MM.1S (cell line): Measurements from ENCODE around the gene PDE4A.

ENCODE experiments used
- DNase-seq: peaks from one replicate; pipeline ENCODE4 v3.0.0-alpha.2; 2015
- H2AFZ ChIP-seq: fragments of 300-600 bp; sonication (generic); 2 replicates; pipeline ENCODE4 v1.6.0; 2016; ENCODE audit warnings: antibody characterized with exemption, low read length
- H3F3A ChIP-seq: fragments of 300-600 bp; sonication (generic); 2 replicates; pipeline ENCODE4 v1.6.1; 2016; ENCODE audit warnings: mild to moderate bottlenecking, antibody characterized with exemption, low read length, moderate library complexity, mixed read lengths; ENCODE audit not compliant: insufficient read depth
- H3K27ac ChIP-seq: fragments of 300-600 bp; sonication (generic); 2 replicates; pipeline ENCODE4 v1.5.1; 2016; ENCODE audit warnings: mild to moderate bottlenecking, low read length
- H3K27me3 ChIP-seq: fragments of 300-600 bp; sonication (generic); replicated peaks from 2 replicates; pipeline ENCODE4 v1.6.0; 2016; ENCODE audit warnings: low read length; ENCODE audit not compliant: insufficient read depth
- H3K36me3 ChIP-seq: fragments of 300-600 bp; sonication (generic); replicated peaks from 2 replicates; pipeline ENCODE4 v1.6.1; 2016; ENCODE audit warnings: mild to moderate bottlenecking, low read length, mixed read lengths; ENCODE audit not compliant: insufficient read depth
- H3K4me1 ChIP-seq: fragments of 300-600 bp; sonication (generic); 2 replicates; pipeline ENCODE4 v1.6.1; 2016; ENCODE audit warnings: low read length, mixed read lengths
- H3K4me2 ChIP-seq: fragments of 300-600 bp; sonication (generic); 2 replicates; pipeline ENCODE4 v1.6.0; 2016; ENCODE audit warnings: low read depth, low read length
- H3K4me3 ChIP-seq: fragments of 300-600 bp; sonication (generic); 2 replicates; pipeline ENCODE4 v1.5.1; 2016; ENCODE audit warnings: low read length, mixed read lengths
- H3K79me2 ChIP-seq: fragments of 300-600 bp; sonication (generic); 2 replicates; pipeline ENCODE4 v1.6.1; 2016; ENCODE audit warnings: mixed run types, low read length, mixed read lengths
- H3K9ac ChIP-seq: fragments of 300-600 bp; sonication (generic); 2 replicates; pipeline ENCODE4 v1.6.1; 2016; ENCODE audit warnings: low read length, mixed read lengths
- H3K9me2 ChIP-seq: fragments of 300-600 bp; sonication (generic); replicated peaks from 2 replicates; pipeline ENCODE4 v1.6.1; 2016; ENCODE audit warnings: mild to moderate bottlenecking, low read length, mixed read lengths; ENCODE audit not compliant: insufficient read depth
- H3K9me3 ChIP-seq: fragments of 300-600 bp; sonication (generic); replicated peaks from 2 replicates; pipeline ENCODE4 v1.6.1; 2016; ENCODE audit warnings: mild to moderate bottlenecking, low read length, mixed read lengths; ENCODE audit not compliant: insufficient read depth
- H4K20me1 ChIP-seq: fragments of 300-600 bp; sonication (generic); 2 replicates; pipeline ENCODE4 v1.6.1; 2016; ENCODE audit warnings: mild to moderate bottlenecking, low read length, moderate library complexity, mixed read lengths; ENCODE audit not compliant: insufficient read depth
- EZH2 ChIP-seq: fragments of 300-600 bp; sonication (generic); optimal IDR thresholded peaks from 2 replicates; pipeline ENCODE3; 2017; ENCODE audit warnings: low read depth, mild to moderate bottlenecking, antibody characterized with exemption, low read length, mixed read lengths
- EZH2phosphoT487 ChIP-seq: fragments of 300-600 bp; sonication (generic); IDR thresholded peaks from 2 replicates; pipeline ENCODE4 v1.6.1; 2018; ENCODE audit warnings: antibody characterized with exemption, low read length
- TF ChIP-seq, protein P1 (sequence below): fragments of 300-600 bp; sonication (generic); IDR thresholded peaks from 2 replicates; pipeline ENCODE4 v1.5.1; 2016; ENCODE audit warnings: antibody characterized with exemption, low read length, mixed read lengths

The PDE4A gene

DNA sequence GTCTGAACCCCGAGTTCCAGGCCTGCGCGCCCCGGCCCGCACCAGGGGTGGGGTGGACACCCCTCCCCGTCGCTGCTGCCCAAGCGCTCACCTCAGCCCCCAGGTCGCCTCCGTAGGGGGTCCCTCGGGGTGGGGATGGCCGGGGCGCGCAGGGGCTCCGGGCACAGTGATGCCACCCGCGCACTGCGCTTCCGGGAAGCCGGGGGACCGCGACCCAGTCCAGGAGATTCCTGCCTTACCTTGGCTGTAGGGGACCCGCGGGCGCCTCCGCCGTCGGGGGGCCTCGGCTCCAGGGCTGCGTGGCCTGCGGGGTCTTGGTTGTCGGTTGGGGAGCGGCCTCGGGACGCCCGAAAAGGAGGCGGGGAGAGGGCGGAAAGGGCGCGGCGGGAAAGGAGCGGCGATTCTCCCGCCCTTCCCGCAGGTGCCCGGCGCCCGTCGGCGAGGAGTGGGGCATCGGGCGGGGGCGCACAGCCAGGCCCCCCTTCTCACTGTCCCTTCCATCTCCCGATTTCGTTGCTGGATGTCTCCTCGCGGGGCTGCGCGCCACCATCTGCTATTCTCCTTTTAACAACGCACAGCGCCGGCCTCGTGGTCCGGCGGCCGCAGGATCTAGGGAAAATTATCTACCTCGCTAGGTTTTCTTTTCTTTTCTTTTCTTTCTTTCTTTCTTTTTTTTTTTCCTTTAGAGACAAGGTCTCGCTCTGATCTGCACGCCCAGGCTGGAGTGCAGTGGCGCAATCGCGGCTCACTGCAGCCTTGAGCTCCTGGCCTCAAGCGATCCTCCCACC is 82.9 kb downstream of the PDE4A start, which contains the start of gene KEAP1:
Gene KEAP1, minus strand, starts transcription at position 355 of the 788 bp plus-strand sequence. CDS start 3,323 bp downstream, outside the sequence.
- Histone ChIP-seq H3K79me2 (peaks cover 44% of the 10 kb centered on the region), H3K9me2 (no peaks in the 10 kb centered on the region)

DNA sequence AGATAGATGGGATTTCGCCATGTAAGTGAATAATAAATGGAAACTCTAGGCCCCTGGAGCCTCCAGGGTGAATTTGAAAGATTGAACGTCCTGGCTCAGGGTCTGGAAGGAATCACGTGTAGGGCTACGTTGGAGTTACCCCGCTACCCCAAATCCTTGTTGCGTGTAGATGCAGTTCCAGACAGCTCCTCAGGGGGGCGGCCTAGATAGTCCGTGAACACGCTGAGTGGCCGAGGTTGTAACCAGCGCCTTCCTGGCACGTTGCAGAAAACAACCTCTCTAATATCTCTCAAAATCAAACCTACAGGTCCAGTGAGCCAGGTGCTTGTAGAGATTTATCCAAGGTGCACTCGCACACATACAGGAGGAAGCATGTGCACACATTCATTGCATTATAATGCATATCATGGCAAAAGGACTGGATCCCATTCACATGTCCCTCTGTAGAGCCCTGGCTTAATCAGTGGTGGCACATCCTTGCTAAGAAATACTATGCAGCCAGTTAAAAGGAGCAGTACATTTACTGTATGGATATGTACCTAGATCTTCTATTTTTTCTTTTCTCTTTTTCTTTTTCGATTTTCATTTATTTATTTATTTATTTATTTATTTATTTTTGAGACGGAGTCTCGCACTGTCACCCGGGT is 85.4 kb downstream of the PDE4A start:
- Histone ChIP-seq H3K9me3 (no peaks in the 10 kb centered on the region), H3K4me1 (peaks cover 8% of the 10 kb centered on the region; the same call in 1 of the 2 replicates), H3K27ac (no peak overlapping the region), H2AFZ (0 out of 2 replicates have a peak overlapping the region, but pooled peaks have one; percentile 27), H3F3A (0 out of 2 replicates have a peak, but pooled peaks cover 6% of the 10 kb centered on the region), H4K20me1 (no peaks in the 10 kb centered on the region), H3K4me3 (no peak overlapping the region), H3K4me2 (0 out of 2 replicates have a peak overlapping the region, but pooled peaks have one; percentile 25), H3K36me3 (no peaks in the 10 kb centered on the region), H3K27me3 (no peaks in the 10 kb centered on the region), H3K9me2 (no peaks in the 10 kb centered on the region), H3K9ac (no peak overlapping the region), H3K79me2 (peaks cover 22% of the 10 kb centered on the region)
- peak; percentile 76 for DNase-seq
- TF ChIP-seq, protein P1, sequence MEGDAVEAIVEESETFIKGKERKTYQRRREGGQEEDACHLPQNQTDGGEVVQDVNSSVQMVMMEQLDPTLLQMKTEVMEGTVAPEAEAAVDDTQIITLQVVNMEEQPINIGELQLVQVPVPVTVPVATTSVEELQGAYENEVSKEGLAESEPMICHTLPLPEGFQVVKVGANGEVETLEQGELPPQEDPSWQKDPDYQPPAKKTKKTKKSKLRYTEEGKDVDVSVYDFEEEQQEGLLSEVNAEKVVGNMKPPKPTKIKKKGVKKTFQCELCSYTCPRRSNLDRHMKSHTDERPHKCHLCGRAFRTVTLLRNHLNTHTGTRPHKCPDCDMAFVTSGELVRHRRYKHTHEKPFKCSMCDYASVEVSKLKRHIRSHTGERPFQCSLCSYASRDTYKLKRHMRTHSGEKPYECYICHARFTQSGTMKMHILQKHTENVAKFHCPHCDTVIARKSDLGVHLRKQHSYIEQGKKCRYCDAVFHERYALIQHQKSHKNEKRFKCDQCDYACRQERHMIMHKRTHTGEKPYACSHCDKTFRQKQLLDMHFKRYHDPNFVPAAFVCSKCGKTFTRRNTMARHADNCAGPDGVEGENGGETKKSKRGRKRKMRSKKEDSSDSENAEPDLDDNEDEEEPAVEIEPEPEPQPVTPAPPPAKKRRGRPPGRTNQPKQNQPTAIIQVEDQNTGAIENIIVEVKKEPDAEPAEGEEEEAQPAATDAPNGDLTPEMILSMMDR, result peak; percentile 73
- TF ChIP-seq EZH2phosphoT487 (no peak), EZH2 (no peak)

More for the DNA sequence above, 82.9 kb downstream of the PDE4A start, which contains the start of gene KEAP1:
- TF ChIP-seq, protein P1, result no peak
- no peak for TF ChIP-seq EZH2
- H3F3A ChIP-seq, result peaks cover 24% of the 10 kb centered on the region
- peaks cover 19% of the 10 kb centered on the region for H3K4me1 ChIP-seq
- peak within 1 kb of the TSS; percentile 51 for H2AFZ ChIP-seq
- H3K27me3 ChIP-seq, result no peaks in the 10 kb centered on the region
- H4K20me1 ChIP-seq, result no peaks in the 10 kb centered on the region
- DNase-seq, result peak; percentile 52
- peak within 1 kb of the TSS; percentile 99 for H3K9ac ChIP-seq
- H3K36me3 ChIP-seq, result peaks cover 8% of the 10 kb centered on the region; the same call in 1 of the 2 replicates
- peak within 1 kb of the TSS; percentile 96 for H3K4me2 ChIP-seq
- H3K27ac ChIP-seq, result peak within 1 kb of the TSS; percentile 79
- peak within 1 kb of the TSS; percentile 95 for H3K4me3 ChIP-seq
- no peaks in the 10 kb centered on the region for H3K9me3 ChIP-seq

DNA sequence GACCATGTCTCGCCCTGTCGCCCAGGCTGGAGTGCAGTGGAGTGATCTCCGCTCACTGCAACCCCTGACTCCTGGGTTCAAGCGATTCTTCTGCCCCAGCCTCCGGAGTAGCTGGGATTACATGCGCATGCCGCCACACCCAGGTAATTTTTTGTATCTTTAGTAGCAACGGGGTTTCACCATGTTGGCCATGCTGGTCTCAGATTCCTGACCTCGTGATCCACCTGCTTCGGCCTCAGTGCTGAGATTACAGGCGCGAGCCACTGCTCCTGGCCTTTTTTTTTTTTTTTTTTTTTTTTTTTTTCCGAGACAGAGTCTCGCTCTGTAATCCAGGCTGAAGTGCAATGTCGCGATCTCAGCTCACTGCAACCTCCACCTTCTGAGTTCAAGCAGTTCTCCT is 87.7 kb downstream of the PDE4A start:
- no peaks in the 10 kb centered on the region for H3K9me3 ChIP-seq
- 0 out of 2 replicates have a peak, but pooled peaks cover 1% of the 10 kb centered on the region for H3K79me2 ChIP-seq
- H2AFZ ChIP-seq, result no peak overlapping the region
- H3K27me3 ChIP-seq, result peaks cover 7% of the 10 kb centered on the region
- no peak overlapping the region for H3K9ac ChIP-seq
- H3K4me2 ChIP-seq, result no peak overlapping the region
- TF ChIP-seq EZH2 (no peak), EZH2phosphoT487 (no peak)
- TF ChIP-seq, protein P1, result no peak
- 0 out of 2 replicates have a peak, but pooled peaks cover 4% of the 10 kb centered on the region for H3F3A ChIP-seq
- no peaks in the 10 kb centered on the region for H3K36me3 ChIP-seq
- peaks cover 5% of the 10 kb centered on the region; the same call in 1 of the 2 replicates for H3K4me1 ChIP-seq
- no peaks in the 10 kb centered on the region for H3K9me2 ChIP-seq
- H4K20me1 ChIP-seq, result no peaks in the 10 kb centered on the region
- no peak overlapping the region for H3K4me3 ChIP-seq
- H3K27ac ChIP-seq, result no peak overlapping the region
- no peak for DNase-seq
